Measurements from ENCODE around the gene SPDYE4.

The SPDYE4 gene

GRCh38 chr17:8701221-8701620 is 57.1 kb downstream of the SPDYE4 start:
- no peak for ATAC-seq
- no peak for TF ChIP-seq OSR1 (CRISPR knock-in tag; IDR thresholded peaks at IDR 0.05)
- TF ChIP-seq, protein P1, sequence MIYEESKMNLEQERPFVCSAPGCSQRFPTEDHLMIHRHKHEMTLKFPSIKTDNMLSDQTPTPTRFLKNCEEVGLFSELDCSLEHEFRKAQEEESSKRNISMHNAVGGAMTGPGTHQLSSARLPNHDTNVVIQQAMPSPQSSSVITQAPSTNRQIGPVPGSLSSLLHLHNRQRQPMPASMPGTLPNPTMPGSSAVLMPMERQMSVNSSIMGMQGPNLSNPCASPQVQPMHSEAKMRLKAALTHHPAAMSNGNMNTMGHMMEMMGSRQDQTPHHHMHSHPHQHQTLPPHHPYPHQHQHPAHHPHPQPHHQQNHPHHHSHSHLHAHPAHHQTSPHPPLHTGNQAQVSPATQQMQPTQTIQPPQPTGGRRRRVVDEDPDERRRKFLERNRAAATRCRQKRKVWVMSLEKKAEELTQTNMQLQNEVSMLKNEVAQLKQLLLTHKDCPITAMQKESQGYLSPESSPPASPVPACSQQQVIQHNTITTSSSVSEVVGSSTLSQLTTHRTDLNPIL (CRISPR knock-in tag; IDR thresholded peaks at IDR 0.05; ENCODE audit: low read depth), result no peak
- TF ChIP-seq TCF4 (CRISPR knock-in tag; IDR thresholded peaks at IDR 0.05; ENCODE audit: borderline replicate concordance), result no peak
- no peak for TF ChIP-seq TOX (CRISPR knock-in tag; IDR thresholded peaks at IDR 0.05; ENCODE audit: borderline replicate concordance)
- TF ChIP-seq ZNF8 (CRISPR knock-in tag; IDR thresholded peaks at IDR 0.05), result no peak
- no peak for TF ChIP-seq ZFP30 (CRISPR knock-in tag; IDR thresholded peaks at IDR 0.05)
- no peak for TF ChIP-seq ZC3H10 (CRISPR knock-in tag; IDR thresholded peaks at IDR 0.05)
- TF ChIP-seq PPARA (CRISPR knock-in tag; IDR thresholded peaks at IDR 0.05; ENCODE audit: borderline replicate concordance), result no peak
- no peak for TF ChIP-seq RARB (CRISPR knock-in tag; IDR thresholded peaks at IDR 0.05)
- TF ChIP-seq GLIS3 (CRISPR knock-in tag; IDR thresholded peaks at IDR 0.05), result no peak
- TF ChIP-seq, protein P2, sequence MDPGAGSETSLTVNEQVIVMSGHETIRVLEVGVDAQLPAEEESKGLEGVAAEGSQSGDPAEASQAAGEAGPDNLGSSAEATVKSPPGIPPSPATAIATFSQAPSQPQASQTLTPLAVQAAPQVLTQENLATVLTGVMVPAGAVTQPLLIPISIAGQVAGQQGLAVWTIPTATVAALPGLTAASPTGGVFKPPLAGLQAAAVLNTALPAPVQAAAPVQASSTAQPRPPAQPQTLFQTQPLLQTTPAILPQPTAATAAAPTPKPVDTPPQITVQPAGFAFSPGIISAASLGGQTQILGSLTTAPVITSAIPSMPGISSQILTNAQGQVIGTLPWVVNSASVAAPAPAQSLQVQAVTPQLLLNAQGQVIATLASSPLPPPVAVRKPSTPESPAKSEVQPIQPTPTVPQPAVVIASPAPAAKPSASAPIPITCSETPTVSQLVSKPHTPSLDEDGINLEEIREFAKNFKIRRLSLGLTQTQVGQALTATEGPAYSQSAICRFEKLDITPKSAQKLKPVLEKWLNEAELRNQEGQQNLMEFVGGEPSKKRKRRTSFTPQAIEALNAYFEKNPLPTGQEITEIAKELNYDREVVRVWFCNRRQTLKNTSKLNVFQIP (CRISPR knock-in tag; IDR thresholded peaks at IDR 0.05; ENCODE audit: borderline replicate concordance, low read depth), result no peak
- TF ChIP-seq, protein P3, sequence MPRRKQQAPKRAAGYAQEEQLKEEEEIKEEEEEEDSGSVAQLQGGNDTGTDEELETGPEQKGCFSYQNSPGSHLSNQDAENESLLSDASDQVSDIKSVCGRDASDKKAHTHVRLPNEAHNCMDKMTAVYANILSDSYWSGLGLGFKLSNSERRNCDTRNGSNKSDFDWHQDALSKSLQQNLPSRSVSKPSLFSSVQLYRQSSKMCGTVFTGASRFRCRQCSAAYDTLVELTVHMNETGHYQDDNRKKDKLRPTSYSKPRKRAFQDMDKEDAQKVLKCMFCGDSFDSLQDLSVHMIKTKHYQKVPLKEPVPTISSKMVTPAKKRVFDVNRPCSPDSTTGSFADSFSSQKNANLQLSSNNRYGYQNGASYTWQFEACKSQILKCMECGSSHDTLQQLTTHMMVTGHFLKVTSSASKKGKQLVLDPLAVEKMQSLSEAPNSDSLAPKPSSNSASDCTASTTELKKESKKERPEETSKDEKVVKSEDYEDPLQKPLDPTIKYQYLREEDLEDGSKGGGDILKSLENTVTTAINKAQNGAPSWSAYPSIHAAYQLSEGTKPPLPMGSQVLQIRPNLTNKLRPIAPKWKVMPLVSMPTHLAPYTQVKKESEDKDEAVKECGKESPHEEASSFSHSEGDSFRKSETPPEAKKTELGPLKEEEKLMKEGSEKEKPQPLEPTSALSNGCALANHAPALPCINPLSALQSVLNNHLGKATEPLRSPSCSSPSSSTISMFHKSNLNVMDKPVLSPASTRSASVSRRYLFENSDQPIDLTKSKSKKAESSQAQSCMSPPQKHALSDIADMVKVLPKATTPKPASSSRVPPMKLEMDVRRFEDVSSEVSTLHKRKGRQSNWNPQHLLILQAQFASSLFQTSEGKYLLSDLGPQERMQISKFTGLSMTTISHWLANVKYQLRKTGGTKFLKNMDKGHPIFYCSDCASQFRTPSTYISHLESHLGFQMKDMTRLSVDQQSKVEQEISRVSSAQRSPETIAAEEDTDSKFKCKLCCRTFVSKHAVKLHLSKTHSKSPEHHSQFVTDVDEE (CRISPR knock-in tag; IDR thresholded peaks at IDR 0.05), result no peak
- no peak for TF ChIP-seq ZNF565 (CRISPR knock-in tag; conservative IDR thresholded peaks at IDR 0.05; ENCODE audit: low read depth)
- TF ChIP-seq, protein P4, sequence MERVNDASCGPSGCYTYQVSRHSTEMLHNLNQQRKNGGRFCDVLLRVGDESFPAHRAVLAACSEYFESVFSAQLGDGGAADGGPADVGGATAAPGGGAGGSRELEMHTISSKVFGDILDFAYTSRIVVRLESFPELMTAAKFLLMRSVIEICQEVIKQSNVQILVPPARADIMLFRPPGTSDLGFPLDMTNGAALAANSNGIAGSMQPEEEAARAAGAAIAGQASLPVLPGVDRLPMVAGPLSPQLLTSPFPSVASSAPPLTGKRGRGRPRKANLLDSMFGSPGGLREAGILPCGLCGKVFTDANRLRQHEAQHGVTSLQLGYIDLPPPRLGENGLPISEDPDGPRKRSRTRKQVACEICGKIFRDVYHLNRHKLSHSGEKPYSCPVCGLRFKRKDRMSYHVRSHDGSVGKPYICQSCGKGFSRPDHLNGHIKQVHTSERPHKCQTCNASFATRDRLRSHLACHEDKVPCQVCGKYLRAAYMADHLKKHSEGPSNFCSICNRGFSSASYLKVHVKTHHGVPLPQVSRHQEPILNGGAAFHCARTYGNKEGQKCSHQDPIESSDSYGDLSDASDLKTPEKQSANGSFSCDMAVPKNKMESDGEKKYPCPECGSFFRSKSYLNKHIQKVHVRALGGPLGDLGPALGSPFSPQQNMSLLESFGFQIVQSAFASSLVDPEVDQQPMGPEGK (CRISPR knock-in tag; IDR thresholded peaks at IDR 0.05; ENCODE audit: borderline replicate concordance), result no peak
- TF ChIP-seq CSDC2 (CRISPR knock-in tag; IDR thresholded peaks at IDR 0.05), result no peak
- TF ChIP-seq ARNTL (CRISPR knock-in tag; IDR thresholded peaks at IDR 0.05; ENCODE audit: borderline replicate concordance, low read depth), result no peak

Measured in SK-N-SH treated with all-trans-retinoic acid at 6 μM for 48 hours (cell line).